HCT116 (cell line): ENCODE data around the gene SNAI1. TPM values are rescaled to one million over a fixed set of nuclear protein-coding genes. Genes with fewer than 3 reads are reported as not detected.

Source experiments
- ATAC-seq: fragments of 200-7000 bp; cut with Tn5 transposase; 2 replicates; pipeline ENCODE4 v1.9.1; 2020; ENCODE audit warnings: mild to moderate bottlenecking, moderate library complexity
- BruUV-seq: library from RNA; stranded (reverse); fragments of 400-500 nt; replicated peaks from 2 replicates; lab custom pipeline; 2021; lab: Mats Ljungman, UMichigan
- CTCF ChIA-PET: fragments of 300-600 bp; sonication (Branson Sonifier 250); formaldehyde crosslinking; loops from one replicate; lab custom pipeline; 2021; ENCODE audit warnings: antibody characterized with exemption; lab: Charles Lee
- POLR2A ChIA-PET: fragments of 300-600, 350-600 bp; sonication (Branson Sonifier 250); formaldehyde crosslinking; loops from one replicate; lab custom pipeline; 2021; ENCODE audit warnings: antibody characterized with exemption; lab: Charles Lee
- RAD21 ChIA-PET, 2 experiments: fragments of 300-600 bp; sonication (Branson Sonifier 250); formaldehyde crosslinking; loops; one replicate each; lab custom pipeline; 2023; ENCODE audit warnings: low total read pairs in 2 of 2; ENCODE audit not compliant: uncharacterized antibody in 2 of 2, unreplicated experiment in 2 of 2, low non-redundant PET in 1 of 2; lab: Charles Lee
- DNase-seq: peaks from one replicate; pipeline ENCODE4 v3.0.0-alpha.2; 2010; ENCODE audit warnings: low read depth, low spot score
- H2AFZ ChIP-seq: fragments of 200-600 bp; shearing (Covaris generic), sonication (generic); 2 replicates; pipeline ENCODE4 v1.6.1; 2017; ENCODE audit warnings: low read depth, mixed run types, mixed read lengths, antibody characterized with exemption, low read length; ENCODE audit not compliant: poor library complexity, severe bottlenecking
- H3K27ac ChIP-seq: 2 replicates; pipeline ENCODE4 v1.5.1; 2012; ENCODE audit warnings: low read depth, low read length
- H3K27me3 ChIP-seq: fragments of 200-600 bp; sonication (generic); 2 replicates; pipeline ENCODE4 v1.6.1; 2016; ENCODE audit warnings: mixed run types, low read length, mixed read lengths; ENCODE audit not compliant: insufficient read depth
- H3K36me3 ChIP-seq, 2 experiments: fragments of 200-500 bp in 1 of 2; fragments of 200-600 bp in 1 of 2; sonication (Bioruptor generic) in 1 of 2; sonication (generic) in 1 of 2; 2 replicates each; pipeline versions ENCODE4 v1.5.1 to v1.6.1; 2014 to 2016; ENCODE audit warnings: low read length in 2 of 2, inconsistent platforms in 1 of 2, mixed read lengths in 1 of 2, mixed run types in 1 of 2; ENCODE audit not compliant: insufficient read depth in 2 of 2, control insufficient read depth in 1 of 2
- H3K4me1 ChIP-seq, 2 experiments: fragments of 200-600 bp in 1 of 2; sonication (generic) in 1 of 2; 2 replicates each; pipeline versions ENCODE4 v1.5.1 to v1.6.1; 2012 to 2017; ENCODE audit warnings: low read length in 2 of 2, inconsistent platforms in 1 of 2, mild to moderate bottlenecking in 1 of 2, mixed read lengths in 1 of 2, mixed run types in 1 of 2, moderate library complexity in 1 of 2; ENCODE audit not compliant: insufficient read depth in 2 of 2, control insufficient read depth in 1 of 2
- H3K4me2 ChIP-seq: fragments of 200-600 bp; sonication (generic); 2 replicates; pipeline ENCODE4 v1.6.1; 2017; ENCODE audit warnings: mixed run types, low read length, mixed read lengths
- H3K4me3 ChIP-seq, 2 experiments: fragments of 200-600 bp in 1 of 2; sonication (generic) in 1 of 2; replicated peaks in 1 of 2; 2 replicates each; pipeline ENCODE4 v1.5.1; 2011 to 2016; ENCODE audit warnings: low read length in 2 of 2, control low read depth in 1 of 2, low read depth in 1 of 2, mild to moderate bottlenecking in 1 of 2, mixed read lengths in 1 of 2, mixed run types in 1 of 2
- H3K79me2 ChIP-seq: fragments of 200-600 bp; sonication (generic); 2 replicates; pipeline ENCODE4 v1.6.1; 2017; ENCODE audit warnings: mild to moderate bottlenecking, mixed run types, low read length, moderate library complexity, mixed read lengths; ENCODE audit not compliant: insufficient read depth
- H3K9ac ChIP-seq: fragments of 200-600 bp; sonication (generic); 2 replicates; pipeline ENCODE4 v1.6.1; 2016; ENCODE audit warnings: low read length, mixed read lengths
- H3K9me2 ChIP-seq: fragments of 200-600 bp; sonication (generic), shearing (Covaris generic); 2 replicates; pipeline ENCODE4 v1.6.1; 2017; ENCODE audit warnings: mixed run types, mild to moderate bottlenecking, moderate library complexity; ENCODE audit not compliant: insufficient read depth
- H3K9me3 ChIP-seq, 2 experiments: fragments of 200-500 bp in 1 of 2; fragments of 200-600 bp in 1 of 2; sonication (Bioruptor generic) in 1 of 2; sonication (generic) in 1 of 2; 2 replicates each; pipeline ENCODE4 v1.6.1; 2014 to 2017; ENCODE audit warnings: low read length in 2 of 2, mixed read lengths in 2 of 2, inconsistent platforms in 1 of 2, low read depth in 1 of 2, mild to moderate bottlenecking in 1 of 2, mixed run types in 1 of 2, moderate library complexity in 1 of 2; ENCODE audit not compliant: control insufficient read depth in 1 of 2, insufficient read depth in 1 of 2
- H4K20me1 ChIP-seq: fragments of 200-600 bp; sonication (generic), shearing (Covaris generic); 2 replicates; pipeline ENCODE4 v1.6.1; 2017; ENCODE audit warnings: mixed run types, mild to moderate bottlenecking, moderate library complexity; ENCODE audit not compliant: insufficient read depth
- ATF3 ChIP-seq: IDR thresholded peaks from 2 replicates; pipeline ENCODE4 v1.6.1; 2012
- CBX3 ChIP-seq: IDR thresholded peaks from 2 replicates; pipeline ENCODE4 v1.6.1; 2012; ENCODE audit warnings: low read depth
- CEBPB ChIP-seq: IDR thresholded peaks from 2 replicates; pipeline ENCODE4 v1.6.1; 2012; ENCODE audit warnings: low read depth
- CTCF ChIP-seq, 3 experiments: fragments of 200-600 bp in 1 of 3; sonication (generic) in 1 of 3; IDR thresholded peaks in 2 of 3; conservative IDR thresholded peaks in 1 of 3; 2 replicates each; pipeline ENCODE4 v1.5.1; 2012 to 2017; ENCODE audit warnings: low read depth in 2 of 3, low read length in 2 of 3, antibody characterized with exemption in 1 of 3, borderline replicate concordance in 1 of 3, control low read depth in 1 of 3, mild to moderate bottlenecking in 1 of 3, mixed read lengths in 1 of 3, mixed run types in 1 of 3, moderate library complexity in 1 of 3; ENCODE audit not compliant: insufficient read depth in 1 of 3
- EGR1 ChIP-seq: IDR thresholded peaks from 2 replicates; pipeline ENCODE4 v1.6.1; 2012; ENCODE audit warnings: low read depth
- ELF1 ChIP-seq: IDR thresholded peaks from 2 replicates; pipeline ENCODE4 v1.6.1; 2012; ENCODE audit warnings: low read depth, borderline replicate concordance
- EZH2 ChIP-seq: fragments of 200-600 bp; sonication (generic); IDR thresholded peaks from 2 replicates; pipeline ENCODE4 v1.6.1; 2017; ENCODE audit warnings: antibody characterized with exemption, mixed run types
- EZH2phosphoT487 ChIP-seq: fragments of 200-600 bp; IDR thresholded peaks from 2 replicates; pipeline ENCODE4 v1.6.1; 2018; ENCODE audit warnings: antibody characterized with exemption, borderline replicate concordance
- FOSL1 ChIP-seq: IDR thresholded peaks from 2 replicates; pipeline ENCODE4 v1.6.1; 2012; ENCODE audit warnings: low read depth
- JUND ChIP-seq: IDR thresholded peaks from 2 replicates; pipeline ENCODE4 v1.6.1; 2012
- MAX ChIP-seq: IDR thresholded peaks from 2 replicates; pipeline ENCODE4 v1.6.1; 2012
- POLR2AphosphoS5 ChIP-seq: IDR thresholded peaks from 2 replicates; pipeline ENCODE4 v1.6.1; 2011; ENCODE audit warnings: mild to moderate bottlenecking, low read depth, low read length, moderate library complexity
- RAD21 ChIP-seq: IDR thresholded peaks from 2 replicates; pipeline ENCODE4 v1.6.1; 2012; ENCODE audit warnings: low read depth, mild to moderate bottlenecking
- REST ChIP-seq: IDR thresholded peaks from 2 replicates; pipeline ENCODE4 v1.6.1; 2012; ENCODE audit warnings: low read depth
- SIN3A ChIP-seq: IDR thresholded peaks from 2 replicates; pipeline ENCODE4 v1.6.1; 2012; ENCODE audit warnings: low read depth
- SP1 ChIP-seq: IDR thresholded peaks from 2 replicates; pipeline ENCODE4 v1.6.1; 2012; ENCODE audit warnings: low read depth
- SRF ChIP-seq: IDR thresholded peaks from 2 replicates; pipeline ENCODE4 v1.6.1; 2012; ENCODE audit warnings: low read depth
- ZFX ChIP-seq: fragments of 450-650 bp; IDR thresholded peaks from 2 replicates; pipeline ENCODE4 v1.6.1; 2017
- ZNF274 ChIP-seq: fragments of 200-500 bp; sonication (Bioruptor generic); IDR thresholded peaks from 2 replicates; pipeline ENCODE4 v1.6.1; 2014; ENCODE audit warnings: mild to moderate bottlenecking, low read depth, low read length, inconsistent platforms
- intact Hi-C: fragments of 100-400 bp; cut with micrococcal nuclease; formaldehyde crosslinking; loops from 2 replicates; pipeline ENCODE4 v1.10.0; 2022
- total RNA-seq: library from RNA; stranded (reverse); gene quantifications from one replicate; pipeline ENCODE4 v1.2.1, GENCODE V29; 2021; ENCODE audit not compliant: unreplicated experiment

SNAI1 gene
- total RNA-seq, 1 experiment from 2014 or later = 13.4 TPM

- intact Hi-C loops = no loop called here
- TF ChIP-seq CBX3 (no peak), ZFX (no peak), EZH2phosphoT487 (no peak), FOSL1 (no peak), CEBPB (no peak), POLR2AphosphoS5 (no peak), MAX (no peak), SP1 (no peak), ELF1 (no peak), SIN3A (no peak), EGR1 (no peak), REST (no peak), CTCF (IDR thresholded peaks at IDR 0.05 in 2 of 3, conservative IDR thresholded peaks at IDR 0.05 in 1 of 3; ENCODE audit: borderline replicate concordance in 1 of 3, insufficient read depth in 1 of 3, low read depth in 2 of 3, low read length in 2 of 3) (no peak), SRF (no peak), RAD21 (no peak), JUND (no peak), ZNF274 (no peak), ATF3 (no peak), EZH2 (no peak)
- ChIA-PET CTCF (interaction anchor here (0.9 to 2.4 kb wide), 3 partner anchors 19 to 133 kb away, joined by 3 to 6 read pairs (median 4); no protein-coding TSS in a partner anchor), POLR2A (no interaction called here), RAD21 (no interaction called here)
- DNase-seq (no peak), ATAC-seq (no peak)
- no peak overlapping the region for H3K27ac ChIP-seq
- no peak overlapping the region for H2AFZ ChIP-seq
- peaks cover 17 to 19% of the 10 kb centered on the region in 2 experiments for H3K36me3 ChIP-seq
- H3K27me3 ChIP-seq = no peaks in the 10 kb centered on the region
- no peaks in the 10 kb centered on the region for H4K20me1 ChIP-seq
- H3K9me3 ChIP-seq = no peaks in the 10 kb centered on the region
- peaks cover 18 to 27% of the 10 kb centered on the region in 2 experiments for H3K4me1 ChIP-seq
- no peak overlapping the region; a peak in 2 of 4 replicates for H3K4me3 ChIP-seq
- no peaks in the 10 kb centered on the region for H3K9me2 ChIP-seq
- peaks cover 71% of the 10 kb centered on the region for H3K79me2 ChIP-seq
- peak overlapping the region; percentile 75 for H3K4me2 ChIP-seq
- H3K9ac ChIP-seq = peak overlapping the region; percentile 97; the same call in 1 of the 2 replicates
- no TSS peak for BruUV-seq
Observed at GRCh38 chr20:49938173-49939163, 44.3 kb upstream of the SNAI1 start.
